Mononuclear cell (primary cell): ENCODE measurements around the gene CTNNA2. TPM values are rescaled to one million over a fixed set of nuclear protein-coding genes. Genes with fewer than 3 reads are reported as not detected.

ENCODE experiments used
- H3K27me3 ChIP-seq: 2 replicates; pipeline ENCODE4 v1.6.0; 2011; ENCODE audit warnings: low read length, control low read depth; ENCODE audit not compliant: insufficient read depth
- H3K4me1 ChIP-seq: 2 replicates; pipeline ENCODE4 v1.5.1; 2011; ENCODE audit warnings: mild to moderate bottlenecking, low read length, control low read depth; ENCODE audit not compliant: insufficient read depth
- H3K4me3 ChIP-seq: 2 replicates; pipeline ENCODE4 v1.5.1; 2011; ENCODE audit warnings: mild to moderate bottlenecking, low read length, moderate library complexity
- H3K9me3 ChIP-seq: 2 replicates; pipeline ENCODE4 v1.5.1; 2011; ENCODE audit warnings: low read depth, mild to moderate bottlenecking, control low read depth, low read length
- total RNA-seq: library from RNA; depleted of rRNA; stranded (reverse); fragments of >200 nt; gene quantifications from one replicate; pipeline ENCODE4 v1.2.3, GENCODE V29; 2012

The CTNNA2 gene
- total RNA-seq, 1 donor = not detected

- H3K27me3 ChIP-seq = no peaks in the 10 kb centered on the region
- H3K4me1 ChIP-seq = no peaks in the 10 kb centered on the region
- H3K9me3 ChIP-seq = no peaks in the 10 kb centered on the region
- H3K4me3 ChIP-seq = no peak overlapping the region
These were observed 402.6 kb downstream of the CTNNA2 start for GRCh38 chr2:79915455-79915854.

- Histone ChIP-seq H3K4me1 (no peaks in the 10 kb centered on the region), H3K27me3 (no peaks in the 10 kb centered on the region), H3K4me3 (no peak overlapping the region), H3K9me3 (no peaks in the 10 kb centered on the region)
These were observed 403.4 kb downstream of the CTNNA2 start for GRCh38 chr2:79916285-79916684.

GRCh38 chr2:79920512-79921076 is 407.7 kb downstream of the CTNNA2 start:
- no peak overlapping the region for H3K4me3 ChIP-seq
- no peaks in the 10 kb centered on the region for H3K9me3 ChIP-seq
- H3K27me3 ChIP-seq = no peaks in the 10 kb centered on the region
- no peaks in the 10 kb centered on the region for H3K4me1 ChIP-seq

GRCh38 chr2:79929624-79930023 is 416.8 kb downstream of the CTNNA2 start:
- Histone ChIP-seq H3K9me3 (no peaks in the 10 kb centered on the region), H3K27me3 (no peaks in the 10 kb centered on the region), H3K4me1 (no peaks in the 10 kb centered on the region), H3K4me3 (no peak overlapping the region)

- Histone ChIP-seq H3K9me3 (no peaks in the 10 kb centered on the region), H3K27me3 (no peaks in the 10 kb centered on the region), H3K4me3 (no peak overlapping the region), H3K4me1 (no peaks in the 10 kb centered on the region)
These were observed 422.3 kb downstream of the CTNNA2 start for GRCh38 chr2:79935046-79935732.

- Histone ChIP-seq H3K9me3 (no peaks in the 10 kb centered on the region), H3K4me3 (no peak overlapping the region), H3K4me1 (no peaks in the 10 kb centered on the region), H3K27me3 (no peaks in the 10 kb centered on the region)
These were observed 423.2 kb downstream of the CTNNA2 start for GRCh38 chr2:79935771-79936657.

- Histone ChIP-seq H3K27me3 (no peaks in the 10 kb centered on the region), H3K4me1 (no peaks in the 10 kb centered on the region), H3K4me3 (no peak overlapping the region), H3K9me3 (no peaks in the 10 kb centered on the region)
These were observed 423.9 kb downstream of the CTNNA2 start for GRCh38 chr2:79936715-79937114.

- Histone ChIP-seq H3K4me3 (no peak overlapping the region), H3K9me3 (no peaks in the 10 kb centered on the region), H3K27me3 (no peaks in the 10 kb centered on the region), H3K4me1 (no peaks in the 10 kb centered on the region)
These were observed 425.8 kb downstream of the CTNNA2 start for GRCh38 chr2:79938648-79939047.

GRCh38 chr2:79940364-79940763 is 427.5 kb downstream of the CTNNA2 start:
- Histone ChIP-seq H3K9me3 (no peaks in the 10 kb centered on the region), H3K4me3 (no peak overlapping the region), H3K27me3 (no peaks in the 10 kb centered on the region), H3K4me1 (no peaks in the 10 kb centered on the region)

GRCh38 chr2:79941179-79941578 is 428.3 kb downstream of the CTNNA2 start:
- no peaks in the 10 kb centered on the region for H3K4me1 ChIP-seq
- no peaks in the 10 kb centered on the region for H3K27me3 ChIP-seq
- no peaks in the 10 kb centered on the region for H3K9me3 ChIP-seq
- no peak overlapping the region for H3K4me3 ChIP-seq

GRCh38 chr2:79944205-79944604 is 431.4 kb downstream of the CTNNA2 start:
- H3K9me3 ChIP-seq = no peaks in the 10 kb centered on the region
- H3K4me1 ChIP-seq = no peaks in the 10 kb centered on the region
- H3K27me3 ChIP-seq = no peaks in the 10 kb centered on the region
- no peak overlapping the region for H3K4me3 ChIP-seq

- H3K4me3 ChIP-seq = no peak overlapping the region
- no peaks in the 10 kb centered on the region for H3K27me3 ChIP-seq
- no peaks in the 10 kb centered on the region for H3K9me3 ChIP-seq
- no peaks in the 10 kb centered on the region for H3K4me1 ChIP-seq
These were observed 433.0 kb downstream of the CTNNA2 start for GRCh38 chr2:79945653-79946445.

GRCh38 chr2:79947751-79948150 is 434.9 kb downstream of the CTNNA2 start:
- Histone ChIP-seq H3K27me3 (no peaks in the 10 kb centered on the region), H3K4me1 (no peaks in the 10 kb centered on the region), H3K4me3 (no peak overlapping the region), H3K9me3 (no peaks in the 10 kb centered on the region)

GRCh38 chr2:79950526-79950925 is 437.7 kb downstream of the CTNNA2 start:
- H3K9me3 ChIP-seq = no peaks in the 10 kb centered on the region
- no peak overlapping the region for H3K4me3 ChIP-seq
- H3K4me1 ChIP-seq = no peaks in the 10 kb centered on the region
- H3K27me3 ChIP-seq = no peaks in the 10 kb centered on the region

- H3K27me3 ChIP-seq = no peaks in the 10 kb centered on the region
These were observed 439.8 kb downstream of the CTNNA2 start for GRCh38 chr2:79952616-79953015.

More at GRCh38 chr2:79952616-79953015, 439.8 kb downstream of the CTNNA2 start:
- Histone ChIP-seq H3K9me3 (no peaks in the 10 kb centered on the region), H3K4me1 (no peaks in the 10 kb centered on the region), H3K4me3 (no peak overlapping the region)
